DOHH2 (cell line): ENCODE results near the gene ZMIZ1.

Source experiments
- H3F3A ChIP-seq: fragments of 200-600 bp; sonication (generic), shearing (Covaris generic); 2 replicates; pipeline ENCODE4 v1.6.0; 2016; ENCODE audit warnings: antibody characterized with exemption, mild to moderate bottlenecking; ENCODE audit not compliant: control insufficient read depth, insufficient read depth
- H3K27ac ChIP-seq: fragments of 200-600 bp; sonication (generic); 2 replicates; pipeline ENCODE4 v1.5.1; 2014; ENCODE audit warnings: low read depth, mild to moderate bottlenecking, low read length, moderate library complexity
- H3K27me3 ChIP-seq: fragments of 200-600 bp; sonication (generic); 2 replicates; pipeline ENCODE4 v1.6.1; 2014; ENCODE audit warnings: mild to moderate bottlenecking, low read length, mixed read lengths; ENCODE audit not compliant: control insufficient read depth
- H3K36me3 ChIP-seq: fragments of 200-600 bp; sonication (generic); 2 replicates; pipeline ENCODE4 v1.6.1; 2014; ENCODE audit warnings: mild to moderate bottlenecking, low read length, moderate library complexity, mixed read lengths; ENCODE audit not compliant: control insufficient read depth
- H3K4me1 ChIP-seq: fragments of 200-600 bp; sonication (generic); 2 replicates; pipeline ENCODE4 v1.6.1; 2014; ENCODE audit warnings: mild to moderate bottlenecking, low read length, mixed read lengths; ENCODE audit not compliant: control insufficient read depth
- H3K4me2 ChIP-seq: fragments of 200-600 bp; sonication (generic); 2 replicates; pipeline ENCODE4 v1.6.0; 2014; ENCODE audit warnings: mild to moderate bottlenecking, low read length, moderate library complexity
- H3K4me3 ChIP-seq: fragments of 200-600 bp; sonication (generic); 2 replicates; pipeline ENCODE4 v1.5.1; 2014; ENCODE audit warnings: mild to moderate bottlenecking, low read length, mixed read lengths
- H3K79me2 ChIP-seq: fragments of 200-600 bp; sonication (generic); 2 replicates; pipeline ENCODE4 v1.6.1; 2014; ENCODE audit warnings: mild to moderate bottlenecking, low read length, mixed read lengths; ENCODE audit not compliant: control insufficient read depth
- H3K9me2 ChIP-seq: fragments of 200-600 bp; sonication (generic); replicated peaks from 2 replicates; pipeline ENCODE4 v1.6.1; 2014; ENCODE audit warnings: mild to moderate bottlenecking, low read length, mixed read lengths; ENCODE audit not compliant: control insufficient read depth
- H3K9me3 ChIP-seq: fragments of 200-600 bp; sonication (generic); 2 replicates; pipeline ENCODE4 v1.6.1; 2014; ENCODE audit warnings: antibody characterized with exemption, low read length, mixed read lengths; ENCODE audit not compliant: control insufficient read depth, insufficient read depth
- H4K20me1 ChIP-seq: fragments of 200-600 bp; sonication (generic); 2 replicates; pipeline ENCODE4 v1.6.0; 2014; ENCODE audit warnings: low read depth, mild to moderate bottlenecking, antibody characterized with exemption, low read length, moderate library complexity; ENCODE audit not compliant: control insufficient read depth, insufficient read depth
- CTCF ChIP-seq: fragments of 200-600 bp; sonication (generic); IDR thresholded peaks from one replicate; pipeline ENCODE4 v1.5.1; 2014; ENCODE audit warnings: antibody characterized with exemption, mild to moderate bottlenecking, low read depth, low read length; ENCODE audit not compliant: poor library complexity, severe bottlenecking
- EZH2phosphoT487 ChIP-seq: fragments of 200-600 bp; sonication (generic); IDR thresholded peaks from 2 replicates; pipeline ENCODE4 v1.6.1; 2017; ENCODE audit warnings: borderline replicate concordance, mild to moderate bottlenecking, antibody characterized with exemption, low read length, moderate library complexity, mixed read lengths

Gene ZMIZ1

GRCh38 chr10:79222186-79222585 is 153.4 kb downstream of the ZMIZ1 start:
- no peaks in the 10 kb centered on the region for H3K9me2 ChIP-seq

GRCh38 chr10:79223091-79224048 is 154.6 kb downstream of the ZMIZ1 start:
- Histone ChIP-seq H3K4me3 (no peak overlapping the region), H3K27ac (no peak overlapping the region), H3K9me3 (no peaks in the 10 kb centered on the region), H3K9me2 (no peaks in the 10 kb centered on the region), H4K20me1 (no peaks in the 10 kb centered on the region), H3K4me1 (peaks cover 7% of the 10 kb centered on the region), H3F3A (no peaks in the 10 kb centered on the region), H3K4me2 (no peak overlapping the region), H3K36me3 (no peaks in the 10 kb centered on the region), H3K27me3 (no peaks in the 10 kb centered on the region), H3K79me2 (no peaks in the 10 kb centered on the region)
- no peak for TF ChIP-seq EZH2phosphoT487
- TF ChIP-seq CTCF, result no peak

More at GRCh38 chr10:79222186-79222585, 153.4 kb downstream of the ZMIZ1 start:
- H3K27ac ChIP-seq, result no peak overlapping the region
- no peak overlapping the region for H3K4me2 ChIP-seq
- H3K79me2 ChIP-seq, result no peaks in the 10 kb centered on the region
- H3K36me3 ChIP-seq, result no peaks in the 10 kb centered on the region
- H3K27me3 ChIP-seq, result no peaks in the 10 kb centered on the region
- no peaks in the 10 kb centered on the region for H3K9me3 ChIP-seq
- TF ChIP-seq EZH2phosphoT487 (no peak), CTCF (no peak)
- no peaks in the 10 kb centered on the region for H4K20me1 ChIP-seq
- H3K4me3 ChIP-seq, result no peak overlapping the region
- H3K4me1 ChIP-seq, result no peaks in the 10 kb centered on the region
- no peaks in the 10 kb centered on the region for H3F3A ChIP-seq

- Histone ChIP-seq H3K79me2 (no peaks in the 10 kb centered on the region), H3F3A (peaks cover 2% of the 10 kb centered on the region), H3K27ac (no peak overlapping the region), H3K36me3 (no peaks in the 10 kb centered on the region), H3K9me3 (no peaks in the 10 kb centered on the region), H3K4me2 (no peak overlapping the region), H3K4me3 (no peak overlapping the region), H3K27me3 (no peaks in the 10 kb centered on the region), H4K20me1 (no peaks in the 10 kb centered on the region), H3K4me1 (peaks cover 18% of the 10 kb centered on the region), H3K9me2 (no peaks in the 10 kb centered on the region)
- TF ChIP-seq CTCF (no peak), EZH2phosphoT487 (no peak)
Observed at GRCh38 chr10:79224263-79224949, 155.6 kb downstream of the ZMIZ1 start.
